ENCODE results near the gene VPS13C. TPM values are rescaled to one million over a fixed set of nuclear protein-coding genes. Genes with fewer than 3 reads are reported as not detected.
"Not testable (repeated sequence)": the region's sequence is repeated elsewhere in the genome, so short reads cannot be mapped to it uniquely, and the experiment has no call there.

The VPS13C gene
- polyA plus RNA-seq, 3 donors, result 12.0 to 32.2 (median 18.4) TPM

DNA sequence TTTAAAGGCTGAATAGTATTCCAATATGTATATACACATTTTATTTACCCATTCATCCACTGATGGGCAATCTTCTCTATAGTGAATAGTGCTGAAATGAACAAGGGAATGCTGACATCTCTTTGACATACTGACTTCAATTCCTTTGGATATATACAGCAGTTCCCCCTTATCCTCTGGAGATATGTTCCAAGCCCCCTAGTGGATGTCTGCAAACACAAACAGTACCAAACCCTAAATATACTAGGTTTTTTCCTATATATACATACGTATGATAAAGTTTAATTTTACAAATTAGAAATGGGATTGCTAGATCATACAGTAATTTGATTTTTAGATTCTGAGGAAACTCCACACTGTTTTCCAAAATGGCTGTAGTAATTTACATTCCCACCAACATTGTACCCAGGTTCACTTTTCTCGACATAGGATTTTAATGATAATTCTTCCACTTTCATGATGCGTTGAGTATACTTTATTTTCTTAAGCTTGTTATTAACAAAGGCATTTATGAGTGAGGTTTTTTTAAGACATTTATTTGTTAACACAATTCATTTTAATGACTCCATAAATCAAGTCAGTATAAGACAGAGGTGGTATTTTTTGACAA, 38.2 kb downstream of the VPS13C start:
- WGBS (ENCODE audit: insufficient coverage), result no CpG with 5 or more reads among the region's 3 CpGs
- H4K20me1 ChIP-seq (ENCODE audit: insufficient read depth, low read length), result peaks cover 10% of the 10 kb centered on the region
- no peak overlapping the region for H3K4me2 ChIP-seq (replicated peaks; ENCODE audit: extremely low read depth, low read length, poor library complexity, severe bottlenecking)
- Mint-ChIP-seq H3K27ac (no peak overlapping the region), H3K4me3 (no peak overlapping the region), H3K4me1 (peaks cover 9% of the 10 kb centered on the region), H3K27me3 (ENCODE audit: low read depth in 3 of 3) (peaks cover 0 to 3% (median 0%) of the 10 kb centered on the region in 3 donors), H3K9me3 (peaks cover 0 to 12% (median 4%) of the 10 kb centered on the region in 7 donors), H3K36me3 (peaks cover 58 to 60% of the 10 kb centered on the region in 2 donors)
- H3K4me1 ChIP-seq (ENCODE audit: control insufficient read depth in 1 of 2, insufficient read depth in 2 of 2, low read length in 2 of 2), result peaks cover 3 to 7% of the 10 kb centered on the region in 2 donors
- no peaks in the 10 kb centered on the region for H3K27me3 ChIP-seq (ENCODE audit: control insufficient read depth in 2 of 2, insufficient read depth in 2 of 2, low read length in 2 of 2)
- TF ChIP-seq CTCF (IDR thresholded peaks at IDR 0.05), result peak; percentile 39
- no peak for DNase-seq
- H3K9me3 ChIP-seq (replicated peaks in 1 of 2; ENCODE audit: control insufficient read depth in 1 of 2, insufficient read depth in 1 of 2, low read length in 2 of 2), result no peaks in the 10 kb centered on the region
- H3K4me3 ChIP-seq (replicated peaks in 1 of 3; ENCODE audit: low read depth in 2 of 3, low read length in 3 of 3), result no peak overlapping the region
- intact Hi-C loops (cut with micrococcal nuclease), result no loop called here
- H3K36me3 ChIP-seq (replicated peaks in 1 of 2; ENCODE audit: control insufficient read depth in 1 of 2, insufficient read depth in 2 of 2, low read length in 2 of 2), result peaks cover 35 to 63% of the 10 kb centered on the region in 2 donors
- H3K9ac ChIP-seq (ENCODE audit: insufficient read depth, low read length, poor library complexity, severe bottlenecking), result no peak overlapping the region
- H2AFZ ChIP-seq (ENCODE audit: insufficient read depth, low read depth, low read length, poor library complexity, severe bottlenecking), result no peak overlapping the region
- no peak overlapping the region for H3K27ac ChIP-seq (ENCODE audit: low read depth in 1 of 2, low read length in 2 of 2)
- no peaks in the 10 kb centered on the region for H3K79me2 ChIP-seq (ENCODE audit: insufficient read depth, low read length)

DNA sequence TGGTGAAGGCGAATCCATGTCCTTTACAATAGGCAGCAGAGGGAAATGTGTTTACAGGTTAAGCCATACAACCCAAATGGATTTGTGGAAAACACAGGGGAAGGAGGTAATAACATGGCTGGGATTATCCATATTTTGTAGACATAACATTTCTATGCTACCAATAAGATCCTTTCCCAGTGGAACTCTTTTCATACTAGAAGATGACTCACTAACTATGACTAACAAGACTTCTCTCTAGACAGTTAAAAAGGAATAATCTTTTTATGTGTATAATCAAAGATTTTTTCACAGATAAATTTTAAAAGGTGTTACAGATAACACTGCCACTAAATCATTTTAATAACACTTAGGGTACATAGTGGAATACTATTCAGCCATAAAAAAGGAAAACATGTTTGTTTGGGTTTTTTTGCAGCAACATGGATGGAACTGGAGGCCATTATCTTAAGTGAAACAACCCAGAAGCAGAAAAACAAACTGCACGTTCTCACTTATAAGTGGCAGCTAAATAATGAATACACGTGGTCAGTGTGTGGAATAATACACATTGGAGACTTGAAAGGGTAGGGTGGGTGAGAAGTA, 39.6 kb downstream of the VPS13C start:
- Histone ChIP-seq H3K27ac (ENCODE audit: low read depth in 1 of 2, low read length in 2 of 2) (no peak overlapping the region), H3K79me2 (ENCODE audit: insufficient read depth, low read length) (no peaks in the 10 kb centered on the region), H4K20me1 (ENCODE audit: insufficient read depth, low read length) (no peaks in the 10 kb centered on the region), H3K4me3 (replicated peaks in 1 of 3; ENCODE audit: low read depth in 2 of 3, low read length in 3 of 3) (no peak overlapping the region), H3K4me1 (ENCODE audit: control insufficient read depth in 1 of 2, insufficient read depth in 2 of 2, low read length in 2 of 2) (no peaks in the 10 kb centered on the region), H3K36me3 (replicated peaks in 1 of 2; ENCODE audit: control insufficient read depth in 1 of 2, insufficient read depth in 2 of 2, low read length in 2 of 2) (peaks cover 33 to 54% of the 10 kb centered on the region in 2 donors), H3K9ac (ENCODE audit: insufficient read depth, low read length, poor library complexity, severe bottlenecking) (no peak overlapping the region), H3K27me3 (ENCODE audit: control insufficient read depth in 2 of 2, insufficient read depth in 2 of 2, low read length in 2 of 2) (no peaks in the 10 kb centered on the region), H3K4me2 (replicated peaks; ENCODE audit: extremely low read depth, low read length, poor library complexity, severe bottlenecking) (no peak overlapping the region), H3K9me3 (replicated peaks in 1 of 2; ENCODE audit: control insufficient read depth in 1 of 2, insufficient read depth in 1 of 2, low read length in 2 of 2) (no peaks in the 10 kb centered on the region), H2AFZ (ENCODE audit: insufficient read depth, low read depth, low read length, poor library complexity, severe bottlenecking) (no peak overlapping the region)
- H3K36me3 Mint-ChIP-seq, result peaks cover 52 to 59% of the 10 kb centered on the region in 2 donors
- H3K27ac Mint-ChIP-seq, result no peak overlapping the region
- no peak overlapping the region for H3K4me3 Mint-ChIP-seq
- H3K9me3 Mint-ChIP-seq, result peaks cover 0 to 14% (median 4%) of the 10 kb centered on the region in 7 donors
- TF ChIP-seq CTCF (IDR thresholded peaks at IDR 0.05), result no peak
- H3K27me3 Mint-ChIP-seq (ENCODE audit: low read depth in 3 of 3), result peaks cover 0 to 3% (median 0%) of the 10 kb centered on the region in 3 donors
- intact Hi-C loops (cut with micrococcal nuclease), result no loop called here
- WGBS (ENCODE audit: insufficient coverage), result no CpG with 5 or more reads among the region's 3 CpGs
- DNase-seq, result no peak
- H3K4me1 Mint-ChIP-seq, result no peaks in the 10 kb centered on the region

GRCh38 chr15:62005354-62005753, 54.9 kb downstream of the VPS13C start:
- not testable (repeated sequence) for H3K4me3 ChIP-seq (replicated peaks in 1 of 3; ENCODE audit: low read depth in 2 of 3, low read length in 3 of 3); H3K27me3 Mint-ChIP-seq (ENCODE audit: low read depth in 3 of 3)

More at GRCh38 chr15:62005354-62005753, 54.9 kb downstream of the VPS13C start:
- H3K36me3 Mint-ChIP-seq, result peaks cover 35 to 45% of the 10 kb centered on the region in 2 donors
- H3K9ac ChIP-seq (ENCODE audit: insufficient read depth, low read length, poor library complexity, severe bottlenecking); H3K79me2 ChIP-seq (ENCODE audit: insufficient read depth, low read length); H3K27ac ChIP-seq (ENCODE audit: low read depth in 1 of 2, low read length in 2 of 2); intact Hi-C loops (cut with micrococcal nuclease); H3K9me3 ChIP-seq (replicated peaks in 1 of 2; ENCODE audit: control insufficient read depth in 1 of 2, insufficient read depth in 1 of 2, low read length in 2 of 2); H2AFZ ChIP-seq (ENCODE audit: insufficient read depth, low read depth, low read length, poor library complexity, severe bottlenecking); H3K4me3 Mint-ChIP-seq; H4K20me1 ChIP-seq (ENCODE audit: insufficient read depth, low read length); H3K27ac Mint-ChIP-seq; H3K4me1 Mint-ChIP-seq; H3K4me2 ChIP-seq (replicated peaks; ENCODE audit: extremely low read depth, low read length, poor library complexity, severe bottlenecking); H3K27me3 ChIP-seq (ENCODE audit: control insufficient read depth in 2 of 2, insufficient read depth in 2 of 2, low read length in 2 of 2); H3K4me1 ChIP-seq (ENCODE audit: control insufficient read depth in 1 of 2, insufficient read depth in 2 of 2, low read length in 2 of 2); DNase-seq: not testable (repeated sequence)
- peaks cover 32 to 41% of the 10 kb centered on the region in 2 donors for H3K36me3 ChIP-seq (replicated peaks in 1 of 2; ENCODE audit: control insufficient read depth in 1 of 2, insufficient read depth in 2 of 2, low read length in 2 of 2)
- WGBS (ENCODE audit: insufficient coverage), result no CpG with 5 or more reads among the region's 7 CpGs
- peaks cover 0 to 18% (median 7%) of the 10 kb centered on the region in 7 donors for H3K9me3 Mint-ChIP-seq

All from CD14-positive monocyte (primary cell).